PFSK-1 (cell line): ENCODE data around the gene UBE2D2.
A peak's percentile ranks its signal among the peaks of the same experiment; 100 is the strongest.

Source experiments
- FOXP2 ChIP-seq: optimal IDR thresholded peaks from 2 replicates; pipeline ENCODE3; 2011; ENCODE audit warnings: borderline replicate concordance, control low read depth, inconsistent platforms; ENCODE audit not compliant: insufficient read depth; ENCODE audit errors: extremely low read length, extremely low read depth
- POLR2AphosphoS5 ChIP-seq: IDR thresholded peaks from 2 replicates; pipeline ENCODE4 v1.6.1; 2012; ENCODE audit warnings: low read depth, mild to moderate bottlenecking, control low read depth, low read length, moderate library complexity
- SIN3A ChIP-seq: IDR thresholded peaks from 2 replicates; pipeline ENCODE4 v1.6.1; 2012; ENCODE audit warnings: mild to moderate bottlenecking, low read length, moderate library complexity, borderline replicate concordance; ENCODE audit not compliant: insufficient read depth
- TAF1 ChIP-seq: IDR thresholded peaks from 2 replicates; pipeline ENCODE4 v1.6.1; 2012; ENCODE audit warnings: low read length, control low read depth, borderline replicate concordance; ENCODE audit not compliant: insufficient read depth
- TF ChIP-seq, protein P1 (sequence below), 2 experiments: IDR thresholded peaks; 2 replicates each; pipeline versions ENCODE4 v1.6.1 to v1.8.0; 2011 to 2012; ENCODE audit warnings: low read depth in 2 of 2, low read length in 2 of 2, control low read depth in 1 of 2, inconsistent platforms in 1 of 2, mild to moderate bottlenecking in 1 of 2, moderate library complexity in 1 of 2; ENCODE audit not compliant: insufficient read depth in 1 of 2

Gene UBE2D2

DNA sequence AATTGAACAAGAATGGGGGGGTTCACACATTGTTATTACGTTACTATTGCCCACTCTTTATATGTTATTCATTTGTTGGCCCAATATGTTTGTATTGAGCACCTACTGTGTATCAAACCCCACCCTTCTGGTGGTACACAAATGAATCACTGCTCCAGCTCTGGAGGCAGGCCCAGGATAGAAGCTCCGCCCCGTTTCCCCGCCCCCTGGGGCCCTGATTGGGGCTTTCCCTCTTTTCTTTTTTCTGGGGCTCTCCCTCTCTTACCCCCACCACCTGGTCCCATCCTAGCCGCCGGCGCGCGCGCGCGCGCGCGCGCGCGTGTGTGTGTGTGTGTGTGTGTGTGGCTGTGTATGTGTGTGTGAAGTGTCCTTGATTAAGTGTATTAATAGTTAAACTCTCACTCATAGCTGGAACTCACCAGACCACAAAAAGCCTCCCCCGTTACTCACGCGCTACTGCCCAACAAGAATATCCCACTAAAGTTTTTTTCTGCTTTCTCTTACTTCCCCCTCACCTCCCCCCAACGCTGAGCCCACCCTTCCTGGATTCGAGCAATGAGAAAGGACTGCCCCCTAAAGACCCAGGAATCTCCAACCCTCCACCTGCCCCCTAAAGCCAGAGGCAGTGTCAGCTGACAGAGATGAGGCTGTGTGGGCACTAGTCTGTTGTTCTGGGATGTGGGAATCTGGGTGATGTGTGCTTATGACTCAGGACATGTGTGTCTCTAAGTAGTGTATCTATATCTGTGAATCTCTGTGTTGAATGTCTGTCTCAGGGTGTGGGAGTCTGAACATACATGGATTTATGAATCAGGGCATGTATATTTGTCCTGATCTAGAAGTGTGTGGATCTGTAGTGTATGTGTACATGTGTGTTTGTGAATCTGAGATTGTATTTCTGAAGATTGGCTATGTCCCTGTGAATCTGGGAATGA is 91.0 kb downstream of the UBE2D2 start:
- TF ChIP-seq TAF1, result no peak
- TF ChIP-seq, protein P1, sequence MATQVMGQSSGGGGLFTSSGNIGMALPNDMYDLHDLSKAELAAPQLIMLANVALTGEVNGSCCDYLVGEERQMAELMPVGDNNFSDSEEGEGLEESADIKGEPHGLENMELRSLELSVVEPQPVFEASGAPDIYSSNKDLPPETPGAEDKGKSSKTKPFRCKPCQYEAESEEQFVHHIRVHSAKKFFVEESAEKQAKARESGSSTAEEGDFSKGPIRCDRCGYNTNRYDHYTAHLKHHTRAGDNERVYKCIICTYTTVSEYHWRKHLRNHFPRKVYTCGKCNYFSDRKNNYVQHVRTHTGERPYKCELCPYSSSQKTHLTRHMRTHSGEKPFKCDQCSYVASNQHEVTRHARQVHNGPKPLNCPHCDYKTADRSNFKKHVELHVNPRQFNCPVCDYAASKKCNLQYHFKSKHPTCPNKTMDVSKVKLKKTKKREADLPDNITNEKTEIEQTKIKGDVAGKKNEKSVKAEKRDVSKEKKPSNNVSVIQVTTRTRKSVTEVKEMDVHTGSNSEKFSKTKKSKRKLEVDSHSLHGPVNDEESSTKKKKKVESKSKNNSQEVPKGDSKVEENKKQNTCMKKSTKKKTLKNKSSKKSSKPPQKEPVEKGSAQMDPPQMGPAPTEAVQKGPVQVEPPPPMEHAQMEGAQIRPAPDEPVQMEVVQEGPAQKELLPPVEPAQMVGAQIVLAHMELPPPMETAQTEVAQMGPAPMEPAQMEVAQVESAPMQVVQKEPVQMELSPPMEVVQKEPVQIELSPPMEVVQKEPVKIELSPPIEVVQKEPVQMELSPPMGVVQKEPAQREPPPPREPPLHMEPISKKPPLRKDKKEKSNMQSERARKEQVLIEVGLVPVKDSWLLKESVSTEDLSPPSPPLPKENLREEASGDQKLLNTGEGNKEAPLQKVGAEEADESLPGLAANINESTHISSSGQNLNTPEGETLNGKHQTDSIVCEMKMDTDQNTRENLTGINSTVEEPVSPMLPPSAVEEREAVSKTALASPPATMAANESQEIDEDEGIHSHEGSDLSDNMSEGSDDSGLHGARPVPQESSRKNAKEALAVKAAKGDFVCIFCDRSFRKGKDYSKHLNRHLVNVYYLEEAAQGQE (IDR thresholded peaks at IDR 0.05; ENCODE audit: insufficient read depth in 1 of 2, low read depth in 2 of 2, low read length in 2 of 2), result no peak
- no peak for TF ChIP-seq SIN3A
- no peak for TF ChIP-seq FOXP2
- TF ChIP-seq POLR2AphosphoS5, result peak; percentile 47; the same call in 1 of the 2 replicates

DNA sequence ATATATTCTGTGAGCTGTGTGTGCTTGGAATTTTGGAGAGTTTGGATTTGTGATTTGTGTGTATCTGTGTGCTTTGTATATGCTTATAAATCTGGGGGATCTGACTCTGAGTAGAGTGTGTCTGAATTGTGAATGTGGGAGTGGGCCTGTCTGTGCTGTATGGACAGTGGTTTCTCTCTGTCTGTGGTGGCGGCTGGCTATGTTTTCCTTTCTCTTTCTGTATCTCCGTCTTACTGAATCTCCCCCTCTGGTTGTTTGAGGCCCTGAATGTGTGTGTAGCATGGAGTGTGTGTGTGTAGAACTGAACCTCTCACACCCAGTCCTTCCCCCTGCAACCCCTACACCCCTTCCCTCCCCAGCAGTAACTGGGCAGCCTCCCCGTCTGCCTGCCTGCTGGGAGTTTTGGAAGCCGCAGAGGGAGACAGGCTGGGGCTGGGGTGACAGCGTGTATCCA is 91.7 kb downstream of the UBE2D2 start:
- TF ChIP-seq, protein P1 (IDR thresholded peaks at IDR 0.05; ENCODE audit: insufficient read depth in 1 of 2, low read depth in 2 of 2, low read length in 2 of 2), result no peak
- TF ChIP-seq SIN3A (no peak), FOXP2 (no peak), POLR2AphosphoS5 (no peak), TAF1 (no peak)

DNA sequence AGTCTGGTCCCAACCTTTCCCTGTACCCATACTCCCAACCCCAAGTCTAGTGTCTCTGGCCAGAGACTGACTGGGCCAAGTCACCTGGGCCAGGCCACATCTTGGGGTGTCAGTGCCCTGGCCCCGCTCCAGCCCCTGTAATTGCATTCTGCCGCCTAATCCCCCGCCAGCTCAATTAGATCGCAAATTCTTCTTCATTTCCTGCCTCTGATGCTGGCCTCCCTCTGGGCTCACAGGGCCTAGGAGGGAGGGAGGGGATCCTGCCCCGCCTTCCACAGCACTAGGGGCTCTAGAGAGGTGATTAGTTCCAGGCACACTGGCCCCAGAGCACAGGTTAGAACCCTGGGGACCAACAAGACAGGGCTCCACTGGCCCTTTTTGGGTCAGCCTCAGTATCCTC is 92.5 kb downstream of the UBE2D2 start:
- TF ChIP-seq SIN3A (no peak), POLR2AphosphoS5 (no peak), FOXP2 (no peak), TAF1 (no peak)
- TF ChIP-seq, protein P1 (IDR thresholded peaks at IDR 0.05; ENCODE audit: insufficient read depth in 1 of 2, low read depth in 2 of 2, low read length in 2 of 2), result no peak

DNA sequence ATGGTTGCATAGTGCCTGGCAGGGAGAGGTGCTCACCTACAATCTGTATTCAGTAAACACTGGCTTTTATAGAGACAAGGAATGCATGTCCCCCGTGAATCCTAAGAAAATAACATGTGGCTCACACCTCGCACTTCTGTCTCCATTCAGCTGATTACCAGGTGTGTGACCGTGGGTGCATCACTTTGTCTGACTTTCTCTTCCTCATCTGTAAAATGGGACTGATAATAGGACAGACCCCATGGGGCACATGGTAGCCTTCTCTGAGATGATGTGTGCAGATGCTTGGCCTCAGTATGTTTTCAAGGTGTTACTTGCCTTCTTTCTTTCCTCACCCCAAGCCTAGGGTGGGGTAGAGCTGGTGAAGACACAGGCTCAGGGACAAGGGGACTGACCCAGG is 93.3 kb downstream of the UBE2D2 start:
- TF ChIP-seq TAF1 (no peak), FOXP2 (no peak), SIN3A (no peak), POLR2AphosphoS5 (no peak)
- TF ChIP-seq, protein P1 (IDR thresholded peaks at IDR 0.05; ENCODE audit: insufficient read depth in 1 of 2, low read depth in 2 of 2, low read length in 2 of 2), result no peak
